B cell (primary cell): ENCODE data around the gene LDLRAD3. TPM values are rescaled to one million over a fixed set of nuclear protein-coding genes. Genes with fewer than 3 reads are reported as not detected.

Experiments
- ATAC-seq: fragments of 200-7000 bp; cut with Tn5 transposase; one replicate; pipeline ENCODE4 v1.10.0; 2021; ENCODE audit warnings: low read depth, mild to moderate bottlenecking, moderate number of reproducible peaks, moderate library complexity
- CTCF ChIA-PET: fragments of 350-600 bp; sonication (Branson Sonifier 250); formaldehyde crosslinking; loops from one replicate; lab custom pipeline; 2021; ENCODE audit warnings: antibody characterized with exemption, inconsistent platforms; lab: Charles Lee
- POLR2A ChIA-PET: fragments of 350-600 bp; sonication (Branson Sonifier 250); formaldehyde crosslinking; loops from one replicate; lab custom pipeline; 2021; ENCODE audit warnings: antibody characterized with exemption; lab: Charles Lee
- DNase-seq: peaks from one replicate; pipeline ENCODE4 v3.0.0; 2013
- H2AFZ ChIP-seq: 2 replicates; pipeline ENCODE4 v1.6.1; 2012; ENCODE audit warnings: mild to moderate bottlenecking, low read depth, low read length; ENCODE audit not compliant: insufficient read depth, poor library complexity, severe bottlenecking
- H3K27ac ChIP-seq, 2 donors: 1 replicate in 1 of 2; 2 replicates in 1 of 2; pipeline ENCODE4 v1.5.1; 2012 to 2013; ENCODE audit warnings: low read length in 2 of 2, mild to moderate bottlenecking in 2 of 2, moderate library complexity in 1 of 2
- H3K27me3 ChIP-seq, 4 experiments: fragments of 200-600 bp in 1 of 4; sonication (generic) in 1 of 4; replicated peaks in 1 of 4; 1 replicate in 2 of 4; 2 replicates in 2 of 4; pipeline versions ENCODE4 v1.6.1 to v1.7.0; 2013 to 2016; ENCODE audit warnings: low read length in 3 of 4, mild to moderate bottlenecking in 2 of 4, mixed read lengths in 1 of 4, moderate library complexity in 1 of 4; ENCODE audit not compliant: insufficient read depth in 4 of 4, control insufficient read depth in 3 of 4; ENCODE audit errors: control extremely low read depth in 1 of 4
- H3K36me3 ChIP-seq, 2 experiments: replicated peaks in 1 of 2; 1 replicate in 1 of 2; 2 replicates in 1 of 2; pipeline versions ENCODE4 v1.6.1 to v1.7.1; 2013; ENCODE audit warnings: low read length in 1 of 2; ENCODE audit not compliant: insufficient read depth in 2 of 2, control insufficient read depth in 1 of 2; ENCODE audit errors: control extremely low read depth in 1 of 2, extremely low read depth in 1 of 2
- H3K4me1 ChIP-seq, 2 donors: fragments of 200-600 bp in 1 of 2; sonication (generic) in 1 of 2; 1 replicate in 1 of 2; 2 replicates in 1 of 2; pipeline versions ENCODE4 v1.5.1 to v1.6.1; 2013 to 2017; ENCODE audit warnings: low read length in 2 of 2; ENCODE audit not compliant: control insufficient read depth in 2 of 2, insufficient read depth in 2 of 2
- H3K4me2 ChIP-seq: replicated peaks from 2 replicates; pipeline ENCODE3; 2012; ENCODE audit warnings: mild to moderate bottlenecking, low read depth, low read length; ENCODE audit not compliant: poor library complexity, severe bottlenecking
- H3K4me3 ChIP-seq, 5 experiments: fragments of 200-600 bp in 1 of 5; sonication (generic) in 1 of 5; 1 replicate in 3 of 5; 2 replicates in 2 of 5; pipeline versions ENCODE4 v1.5.1 to v1.7.0; 2011 to 2016; ENCODE audit warnings: low read length in 4 of 5, mild to moderate bottlenecking in 4 of 5, low read depth in 2 of 5, control low read depth in 1 of 5, moderate library complexity in 1 of 5; ENCODE audit not compliant: insufficient read depth in 1 of 5; ENCODE audit errors: control extremely low read depth in 1 of 5, extremely low read depth in 1 of 5
- H3K79me2 ChIP-seq: fragments of 200-600 bp; sonication (generic); one replicate; pipeline ENCODE4 v1.6.0; 2016; ENCODE audit warnings: low read length; ENCODE audit not compliant: control insufficient read depth, insufficient read depth
- H3K9ac ChIP-seq: fragments of 200-600 bp; sonication (generic); 2 replicates; pipeline ENCODE4 v1.6.1; 2017; ENCODE audit warnings: mild to moderate bottlenecking, low read length, moderate library complexity
- H3K9me3 ChIP-seq, 3 donors: one replicate each; pipeline versions ENCODE4 v1.6.1 to v1.7.1; 2013; ENCODE audit warnings: low read length in 2 of 3; ENCODE audit not compliant: control insufficient read depth in 2 of 3, insufficient read depth in 1 of 3; ENCODE audit errors: control extremely low read depth in 1 of 3
- H4K20me1 ChIP-seq: 2 replicates; pipeline ENCODE4 v1.6.0; 2012; ENCODE audit warnings: mild to moderate bottlenecking, low read length; ENCODE audit not compliant: insufficient read depth, control insufficient read depth, poor library complexity, severe bottlenecking
- H3K27ac Mint-ChIP-seq: one replicate; pipeline ENCODE4 v1.8.0; 2021; ENCODE audit warnings: mixed read lengths
- H3K27me3 Mint-ChIP-seq: one replicate; pipeline ENCODE4 v1.8.0; 2021; ENCODE audit warnings: mixed read lengths
- H3K4me1 Mint-ChIP-seq: one replicate; pipeline ENCODE4 v1.8.0; 2021; ENCODE audit warnings: mixed read lengths
- H3K4me3 Mint-ChIP-seq: one replicate; pipeline ENCODE4 v1.8.0; 2021; ENCODE audit warnings: mixed read lengths
- H3K9me3 Mint-ChIP-seq: one replicate; pipeline ENCODE4 v1.8.0; 2022; ENCODE audit warnings: mixed read lengths; ENCODE audit not compliant: insufficient read depth
- CTCF ChIP-seq: fragments of 200-600 bp; IDR thresholded peaks from one replicate; pipeline ENCODE4 v1.8.0; 2022; ENCODE audit warnings: antibody characterized with exemption, mild to moderate bottlenecking
- EZH2 ChIP-seq: IDR thresholded peaks from 2 replicates; pipeline ENCODE4 v1.6.1; 2012; ENCODE audit warnings: borderline replicate concordance, low read depth, mild to moderate bottlenecking, moderate library complexity, low read length; ENCODE audit not compliant: insufficient read depth, poor library complexity, severe bottlenecking
- WGBS: methylation state at CpG from one replicate; pipeline ENCODE4 v1.1.5; 2013; ENCODE audit warnings: missing lambda C conversion rate; ENCODE audit not compliant: insufficient coverage; 5-methylcytosine and 5-hydroxymethylcytosine counted together
- intact Hi-C: fragments of 100-400 bp; cut with micrococcal nuclease; formaldehyde crosslinking; loops from one replicate; pipeline ENCODE4 v1.10.0; 2022
- polyA plus RNA-seq: library from polyadenylated mRNA; depleted of rRNA; stranded (reverse); fragments of >200 nt; gene quantifications from 2 replicates; pipeline ENCODE4 v1.2.3, GENCODE V29; 2012
- total RNA-seq, 2 donors: library from RNA; stranded (reverse); fragments of 120-200 nt in 1 of 2; gene quantifications; 1 replicate in 1 of 2; 2 replicates in 1 of 2; pipeline versions ENCODE4 v1.2.3 to v1.2.4, GENCODE V29; 2013 to 2022

The LDLRAD3 gene
- total and polyA plus RNA-seq, 2 donors (not counting 1 experiment from before 2014, with no cell fraction given): 0.01 TPM; not detected in 1

GRCh38 chr11:36034551-36035331 lies 90.9 kb downstream of the LDLRAD3 start:
- Mint-ChIP-seq H3K4me1 (no peaks in the 10 kb centered on the region), H3K27me3 (peaks cover 7% of the 10 kb centered on the region), H3K27ac (no peak overlapping the region), H3K9me3 (no peaks in the 10 kb centered on the region), H3K4me3 (no peak overlapping the region)
- WGBS: 96% methylated on average over 6 of the region's 11 CpGs
- DNase-seq (no peak), ATAC-seq (no peak)
- Histone ChIP-seq H2AFZ (no peak overlapping the region), H3K27ac (no peak overlapping the region), H3K4me2 (no peak overlapping the region), H3K79me2 (no peaks in the 10 kb centered on the region), H3K9ac (no peak overlapping the region), H3K36me3 (no peaks in the 10 kb centered on the region), H3K9me3 (no peaks in the 10 kb centered on the region), H3K4me3 (no peak overlapping the region), H3K27me3 (no peaks in the 10 kb centered on the region), H4K20me1 (no peaks in the 10 kb centered on the region), H3K4me1 (no peaks in the 10 kb centered on the region)
- TF ChIP-seq CTCF: no peak
- no peak for TF ChIP-seq EZH2
- CTCF ChIA-PET: no interaction called here
- intact Hi-C loops: no loop called here
- POLR2A ChIA-PET: no interaction called here

GRCh38 chr11:36035454-36035853 lies 91.6 kb downstream of the LDLRAD3 start:
- Histone ChIP-seq H3K36me3 (no peaks in the 10 kb centered on the region), H3K9me3 (no peaks in the 10 kb centered on the region), H3K9ac (no peak overlapping the region), H3K27ac (no peak overlapping the region), H3K4me1 (no peaks in the 10 kb centered on the region), H3K79me2 (no peaks in the 10 kb centered on the region), H4K20me1 (no peaks in the 10 kb centered on the region), H3K4me3 (no peak overlapping the region), H2AFZ (no peak overlapping the region), H3K27me3 (no peaks in the 10 kb centered on the region), H3K4me2 (no peak overlapping the region)
- Mint-ChIP-seq H3K27ac (no peak overlapping the region), H3K4me1 (no peaks in the 10 kb centered on the region), H3K4me3 (no peak overlapping the region), H3K9me3 (no peaks in the 10 kb centered on the region), H3K27me3 (peaks cover 12% of the 10 kb centered on the region)
- no peak for DNase-seq
- TF ChIP-seq CTCF: no peak
- TF ChIP-seq EZH2: no peak
- 100% methylated on average over 1 of the region's 1 CpG for WGBS
- CTCF ChIA-PET: no interaction called here
- intact Hi-C loops: no loop called here
- ATAC-seq: no peak
- POLR2A ChIA-PET: no interaction called here
